Measurements from ENCODE around the gene ZNF546.

DNA sequence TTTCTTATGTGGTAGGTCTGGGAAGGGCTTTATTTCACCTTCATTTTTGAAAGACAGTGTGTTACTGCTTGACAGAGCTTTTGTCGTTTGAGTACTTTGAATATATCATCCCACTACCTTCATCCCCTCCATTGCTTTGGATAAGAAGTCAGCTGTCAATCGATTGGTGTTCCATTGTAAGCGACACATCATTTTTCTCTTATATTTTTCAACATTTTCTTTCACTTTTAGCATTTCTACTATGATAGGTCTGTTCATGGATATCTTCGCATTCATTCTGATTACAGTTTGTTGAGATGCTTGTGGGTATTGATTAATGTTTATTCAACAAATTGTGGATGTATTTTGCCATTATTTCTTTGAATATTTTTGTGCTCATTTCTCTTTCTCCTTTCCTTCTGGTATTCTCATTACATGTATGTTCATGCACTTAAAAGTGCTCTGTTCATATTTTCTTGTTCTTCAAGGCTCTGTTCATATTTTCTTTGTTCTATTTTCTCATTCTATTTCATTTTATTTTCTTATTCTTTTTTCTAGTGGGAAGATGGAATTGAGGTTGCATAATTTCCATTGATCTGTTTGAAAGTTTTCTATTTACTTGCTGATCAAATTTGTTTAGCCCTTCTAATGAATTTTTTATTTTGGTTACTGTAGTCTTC, 29.2 kb downstream of the ZNF546 start:
- TF ChIP-seq POLR2AphosphoS5 (IDR thresholded peaks at IDR 0.05; ENCODE audit: low read depth, low read length): no peak
- TF ChIP-seq, protein P1, sequence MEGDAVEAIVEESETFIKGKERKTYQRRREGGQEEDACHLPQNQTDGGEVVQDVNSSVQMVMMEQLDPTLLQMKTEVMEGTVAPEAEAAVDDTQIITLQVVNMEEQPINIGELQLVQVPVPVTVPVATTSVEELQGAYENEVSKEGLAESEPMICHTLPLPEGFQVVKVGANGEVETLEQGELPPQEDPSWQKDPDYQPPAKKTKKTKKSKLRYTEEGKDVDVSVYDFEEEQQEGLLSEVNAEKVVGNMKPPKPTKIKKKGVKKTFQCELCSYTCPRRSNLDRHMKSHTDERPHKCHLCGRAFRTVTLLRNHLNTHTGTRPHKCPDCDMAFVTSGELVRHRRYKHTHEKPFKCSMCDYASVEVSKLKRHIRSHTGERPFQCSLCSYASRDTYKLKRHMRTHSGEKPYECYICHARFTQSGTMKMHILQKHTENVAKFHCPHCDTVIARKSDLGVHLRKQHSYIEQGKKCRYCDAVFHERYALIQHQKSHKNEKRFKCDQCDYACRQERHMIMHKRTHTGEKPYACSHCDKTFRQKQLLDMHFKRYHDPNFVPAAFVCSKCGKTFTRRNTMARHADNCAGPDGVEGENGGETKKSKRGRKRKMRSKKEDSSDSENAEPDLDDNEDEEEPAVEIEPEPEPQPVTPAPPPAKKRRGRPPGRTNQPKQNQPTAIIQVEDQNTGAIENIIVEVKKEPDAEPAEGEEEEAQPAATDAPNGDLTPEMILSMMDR (IDR thresholded peaks at IDR 0.05): no peak

Measured in Panc1 (cell line).